Uterus (tissue), 2 donors: ENCODE measurements around the gene DACT3.

Experiments
- POLR2A ChIP-seq, 2 donors: fragments of 450-650 bp; IDR thresholded peaks; one replicate each; pipeline ENCODE4 v1.6.1; 2016; ENCODE audit warnings: antibody characterized with exemption in 2 of 2, mild to moderate bottlenecking in 1 of 2, moderate library complexity in 1 of 2
- TF ChIP-seq, protein P1 (sequence below), 4 experiments: fragments of 200-600 bp in 2 of 4; fragments of 450-650 bp in 2 of 4; sonication (generic) in 2 of 4; IDR thresholded peaks; one replicate each; pipeline ENCODE4 v1.5.1; 2016 to 2019; ENCODE audit warnings: antibody characterized with exemption in 4 of 4, mild to moderate bottlenecking in 2 of 4, moderate library complexity in 1 of 4

DNA sequence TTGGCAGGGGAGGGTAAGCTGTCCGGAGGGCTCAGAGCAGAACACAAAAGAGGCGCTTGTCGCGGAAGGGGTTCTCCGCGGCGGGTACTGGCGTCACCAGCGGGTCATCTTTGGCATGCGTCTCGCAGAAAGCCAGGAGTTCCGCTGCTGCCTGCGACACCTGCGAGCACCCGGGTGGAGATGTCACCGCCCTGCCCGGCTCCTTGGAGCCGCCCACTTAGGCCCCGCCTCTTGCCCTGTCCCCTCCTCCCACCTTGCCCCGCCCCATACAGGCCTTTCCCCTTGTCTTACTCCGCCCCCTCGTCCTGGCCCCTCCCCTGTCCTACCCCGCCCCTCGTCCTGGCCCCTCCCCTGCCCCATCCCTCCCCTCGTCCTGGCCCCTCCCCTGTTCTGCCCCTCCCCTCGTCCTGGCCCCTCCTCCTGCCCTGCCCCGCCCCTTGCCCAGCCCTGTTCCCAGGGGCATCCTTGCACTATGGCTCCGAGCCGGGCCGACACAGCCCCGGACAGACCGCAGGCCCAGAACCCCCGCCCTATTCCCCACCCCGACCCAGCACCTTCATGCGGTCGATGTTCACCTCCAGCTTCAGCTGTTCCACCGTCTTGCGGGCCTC, 26.8 kb downstream of the DACT3 start:
- TF ChIP-seq, protein P1, sequence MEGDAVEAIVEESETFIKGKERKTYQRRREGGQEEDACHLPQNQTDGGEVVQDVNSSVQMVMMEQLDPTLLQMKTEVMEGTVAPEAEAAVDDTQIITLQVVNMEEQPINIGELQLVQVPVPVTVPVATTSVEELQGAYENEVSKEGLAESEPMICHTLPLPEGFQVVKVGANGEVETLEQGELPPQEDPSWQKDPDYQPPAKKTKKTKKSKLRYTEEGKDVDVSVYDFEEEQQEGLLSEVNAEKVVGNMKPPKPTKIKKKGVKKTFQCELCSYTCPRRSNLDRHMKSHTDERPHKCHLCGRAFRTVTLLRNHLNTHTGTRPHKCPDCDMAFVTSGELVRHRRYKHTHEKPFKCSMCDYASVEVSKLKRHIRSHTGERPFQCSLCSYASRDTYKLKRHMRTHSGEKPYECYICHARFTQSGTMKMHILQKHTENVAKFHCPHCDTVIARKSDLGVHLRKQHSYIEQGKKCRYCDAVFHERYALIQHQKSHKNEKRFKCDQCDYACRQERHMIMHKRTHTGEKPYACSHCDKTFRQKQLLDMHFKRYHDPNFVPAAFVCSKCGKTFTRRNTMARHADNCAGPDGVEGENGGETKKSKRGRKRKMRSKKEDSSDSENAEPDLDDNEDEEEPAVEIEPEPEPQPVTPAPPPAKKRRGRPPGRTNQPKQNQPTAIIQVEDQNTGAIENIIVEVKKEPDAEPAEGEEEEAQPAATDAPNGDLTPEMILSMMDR (IDR thresholded peaks at IDR 0.05) = no peak
- peak in 1 of 2 donors; percentile 45 for TF ChIP-seq POLR2A (IDR thresholded peaks at IDR 0.05)
